GM18868 (cell line): ENCODE data around the gene INO80B.
A peak's percentile ranks its signal among the peaks of the same experiment; 100 is the strongest.
"Not testable (repeated sequence)": the region's sequence is repeated elsewhere in the genome, so short reads cannot be mapped to it uniquely, and the experiment has no call there.

ENCODE experiments used
- ATAC-seq: cut with Tn5 transposase; IDR thresholded peaks from one replicate; pipeline ENCODE4 v1.9.1; 2021; ENCODE audit warnings: mild to moderate bottlenecking, moderate library complexity; ENCODE audit not compliant: unreplicated experiment

Gene INO80B

GRCh38 chr2:74425523-74425922, 29.4 kb upstream of the INO80B start:
- no peak for ATAC-seq

GRCh38 chr2:74426181-74426758, 28.6 kb upstream of the INO80B start:
- ATAC-seq = no peak

GRCh38 chr2:74427551-74427950, 27.3 kb upstream of the INO80B start:
- no peak for ATAC-seq

- no peak for ATAC-seq
Observed at GRCh38 chr2:74428675-74429074, 26.2 kb upstream of the INO80B start.

GRCh38 chr2:74429487-74430451, 25.1 kb upstream of the INO80B start:
- ATAC-seq = no peak

GRCh38 chr2:74430502-74430901, 24.4 kb upstream of the INO80B start:
- ATAC-seq = no peak

GRCh38 chr2:74436111-74436805, 18.6 kb upstream of the INO80B start:
- no peak for ATAC-seq

- ATAC-seq = no peak
Observed at GRCh38 chr2:74436848-74437695, 17.8 kb upstream of the INO80B start.

- no peak for ATAC-seq
Observed at GRCh38 chr2:74438248-74438647, 16.6 kb upstream of the INO80B start.

GRCh38 chr2:74439373-74439772, 15.5 kb upstream of the INO80B start:
- ATAC-seq = no peak

GRCh38 chr2:74439803-74440377, 15.0 kb upstream of the INO80B start:
- no peak for ATAC-seq

- peak; percentile 92 for ATAC-seq
Observed at GRCh38 chr2:74440378-74441169, 14.3 kb upstream of the INO80B start.

- no peak for ATAC-seq
Observed at GRCh38 chr2:74441170-74441689, 13.7 kb upstream of the INO80B start.

GRCh38 chr2:74441690-74442482, 13.0 kb upstream of the INO80B start, which contains the start of gene RTKN:
RTKN (minus strand) TSS chr2:74441937; CDS start chr2:74441816, 121 bp downstream.
- no peak for ATAC-seq

GRCh38 chr2:74442483-74443297, 12.2 kb upstream of the INO80B start:
- not testable (repeated sequence) for ATAC-seq

GRCh38 chr2:74444498-74445318, 10.2 kb upstream of the INO80B start:
- no peak for ATAC-seq
